Measurements from ENCODE around the gene SAPCD2.

Gene SAPCD2

DNA sequence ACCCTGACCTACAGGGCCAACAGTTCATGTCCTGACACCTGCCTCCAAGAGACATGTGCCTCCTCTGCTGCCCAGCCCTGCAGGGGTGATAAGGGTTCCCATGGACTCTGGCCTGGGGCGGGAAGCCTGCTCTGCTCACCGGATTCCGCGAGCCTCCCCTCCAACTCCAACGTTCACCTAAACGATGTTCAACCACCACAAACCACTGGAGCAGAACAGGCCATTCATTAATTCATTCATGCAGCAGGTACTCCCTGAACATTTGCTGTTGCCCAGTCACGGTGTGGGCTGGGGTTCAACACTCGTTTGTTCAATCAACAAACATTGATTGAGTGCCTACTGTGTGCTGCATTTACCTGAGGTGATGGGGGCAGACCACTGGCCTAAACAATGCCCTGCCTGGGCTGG, 3.6 kb upstream of the SAPCD2 start:
- Histone ChIP-seq H3K4me3 (no peak overlapping the region), H3K27ac (no peak overlapping the region)
- no peak for DNase-seq (ENCODE audit: low spot score)
- TF ChIP-seq, protein P1, sequence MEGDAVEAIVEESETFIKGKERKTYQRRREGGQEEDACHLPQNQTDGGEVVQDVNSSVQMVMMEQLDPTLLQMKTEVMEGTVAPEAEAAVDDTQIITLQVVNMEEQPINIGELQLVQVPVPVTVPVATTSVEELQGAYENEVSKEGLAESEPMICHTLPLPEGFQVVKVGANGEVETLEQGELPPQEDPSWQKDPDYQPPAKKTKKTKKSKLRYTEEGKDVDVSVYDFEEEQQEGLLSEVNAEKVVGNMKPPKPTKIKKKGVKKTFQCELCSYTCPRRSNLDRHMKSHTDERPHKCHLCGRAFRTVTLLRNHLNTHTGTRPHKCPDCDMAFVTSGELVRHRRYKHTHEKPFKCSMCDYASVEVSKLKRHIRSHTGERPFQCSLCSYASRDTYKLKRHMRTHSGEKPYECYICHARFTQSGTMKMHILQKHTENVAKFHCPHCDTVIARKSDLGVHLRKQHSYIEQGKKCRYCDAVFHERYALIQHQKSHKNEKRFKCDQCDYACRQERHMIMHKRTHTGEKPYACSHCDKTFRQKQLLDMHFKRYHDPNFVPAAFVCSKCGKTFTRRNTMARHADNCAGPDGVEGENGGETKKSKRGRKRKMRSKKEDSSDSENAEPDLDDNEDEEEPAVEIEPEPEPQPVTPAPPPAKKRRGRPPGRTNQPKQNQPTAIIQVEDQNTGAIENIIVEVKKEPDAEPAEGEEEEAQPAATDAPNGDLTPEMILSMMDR (IDR thresholded peaks at IDR 0.05) = no peak

DNA sequence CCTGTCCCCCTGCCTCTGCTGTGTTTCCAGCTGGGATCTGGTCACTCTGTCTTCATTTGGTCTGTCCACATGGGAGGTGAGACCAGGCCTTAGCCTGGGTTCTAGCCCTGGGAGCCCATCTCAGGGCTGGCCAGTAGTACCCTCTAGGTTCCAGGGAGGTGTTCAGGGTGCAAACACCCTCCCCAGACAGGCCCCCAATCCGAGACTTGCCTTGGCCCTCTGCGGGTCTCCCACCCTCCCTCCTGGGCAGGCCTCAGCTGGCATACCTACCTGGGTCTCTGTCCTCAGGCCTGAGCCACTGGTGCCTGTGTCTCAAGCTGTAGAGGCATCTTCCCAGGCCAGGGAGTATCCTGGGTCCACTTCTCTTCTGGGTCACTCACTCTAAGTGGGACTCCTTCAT, 925 bp upstream of the SAPCD2 start:
- TF ChIP-seq, protein P1 (IDR thresholded peaks at IDR 0.05) = no peak
- Histone ChIP-seq H3K4me3 (peak overlapping the region; percentile 70), H3K27ac (peak overlapping the region in 1 of 2 donors; percentile 75)
- DNase-seq (ENCODE audit: low spot score) = no peak

DNA sequence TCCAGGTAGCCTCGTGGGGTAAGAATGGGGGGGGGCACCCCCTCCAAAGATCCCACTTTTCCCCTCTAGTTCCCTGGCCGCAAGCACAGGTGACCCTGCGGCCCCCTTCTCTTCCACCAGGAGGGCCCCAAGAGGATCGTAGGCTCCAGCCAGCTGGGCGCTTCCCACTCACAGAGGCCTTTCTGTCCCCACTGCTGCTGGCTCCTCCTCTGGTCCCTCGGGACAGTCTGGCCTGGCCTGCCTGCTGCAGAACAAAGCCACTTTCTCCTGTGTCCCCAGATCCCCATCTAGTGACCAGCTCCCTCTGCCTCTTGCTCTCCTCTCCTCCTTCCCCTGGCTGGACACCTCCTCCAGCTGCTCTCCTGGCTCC, 534 bp upstream of the SAPCD2 start:
- H3K27ac ChIP-seq = peak overlapping the region in 1 of 2 donors; percentile 75
- no peak for DNase-seq (ENCODE audit: low spot score)
- H3K4me3 ChIP-seq = peak overlapping the region; percentile 70
- TF ChIP-seq, protein P1 (IDR thresholded peaks at IDR 0.05) = no peak

DNA sequence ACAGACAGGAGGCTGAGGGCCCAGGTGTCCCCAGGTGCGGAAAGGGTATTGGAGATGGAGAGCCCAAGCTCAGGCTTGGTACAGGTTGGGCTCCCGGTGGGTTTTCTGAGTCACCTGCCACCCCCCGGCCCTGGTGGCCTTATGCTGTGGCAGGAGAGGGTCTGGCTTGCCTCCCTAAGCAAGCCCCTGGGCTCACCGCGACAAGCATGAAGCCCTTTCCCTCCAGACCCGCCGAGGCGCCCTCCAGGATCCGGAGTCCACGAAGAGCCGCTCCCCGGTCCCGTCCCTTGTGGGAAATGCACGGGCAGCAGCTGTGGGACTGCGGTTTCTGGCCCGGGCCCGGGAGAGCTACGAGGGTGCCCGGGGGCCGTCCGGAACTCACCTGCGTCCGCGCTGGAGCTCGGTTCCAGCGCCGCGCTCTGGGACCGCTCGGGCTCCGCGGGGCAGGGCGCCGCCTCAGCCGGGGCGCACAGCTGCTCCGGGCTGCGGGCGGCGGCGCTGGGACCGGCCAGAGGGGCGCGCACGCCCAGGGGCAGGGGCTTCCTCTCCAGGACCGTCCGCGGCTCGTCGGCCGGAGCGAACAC, 757 bp downstream of the SAPCD2 start:
- TF ChIP-seq, protein P1 (IDR thresholded peaks at IDR 0.05) = no peak
- peak overlapping the region; percentile 70 for H3K4me3 ChIP-seq
- no peak for DNase-seq (ENCODE audit: low spot score)
- H3K27ac ChIP-seq = no peak overlapping the region

DNA sequence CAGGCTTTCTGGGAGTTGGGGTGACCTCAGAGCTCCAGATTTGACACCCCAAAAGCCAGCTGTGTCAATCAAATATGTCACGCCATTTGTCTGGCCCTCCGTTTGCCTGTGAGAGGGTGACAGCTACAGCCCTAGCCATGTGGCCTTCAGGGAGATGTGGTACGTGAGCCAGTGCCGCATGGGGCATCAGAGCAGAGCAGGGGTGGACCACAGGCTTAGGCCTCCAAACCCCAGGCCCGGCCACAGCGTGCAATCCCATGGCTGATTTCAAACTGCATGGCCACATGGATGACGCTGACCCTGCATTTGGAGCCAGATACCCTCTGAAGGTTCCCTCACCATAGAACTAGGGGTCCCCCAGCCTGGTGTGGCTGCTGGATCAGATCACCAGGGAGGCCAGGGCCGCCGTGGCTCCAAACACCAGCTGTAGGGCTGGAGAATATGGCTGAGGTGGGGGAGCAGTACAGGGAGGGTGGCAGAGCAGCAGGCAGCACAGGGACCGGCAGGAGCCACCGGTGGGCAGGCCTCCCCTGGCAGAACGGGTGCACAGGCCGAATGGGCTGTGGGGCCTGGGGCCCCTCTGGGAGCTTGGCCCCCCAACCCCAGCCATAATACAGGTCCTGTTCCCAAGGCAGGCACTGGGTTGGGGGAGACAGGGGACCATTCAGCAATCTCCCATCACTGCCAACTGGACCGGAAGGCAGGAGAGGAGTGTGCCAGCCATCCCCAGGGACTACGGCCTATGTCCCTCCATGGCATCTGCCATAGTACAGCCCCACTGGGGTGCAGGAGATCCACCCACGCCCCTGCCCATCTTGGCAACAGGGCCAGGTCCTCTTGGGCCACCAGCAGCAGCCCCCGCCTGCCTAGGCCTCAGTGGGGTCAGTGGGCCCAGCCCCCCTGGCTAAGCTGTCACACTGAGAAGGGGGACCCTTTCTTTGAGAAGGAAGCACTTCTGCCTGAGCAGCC, 1.5 kb downstream of the SAPCD2 start:
- TF ChIP-seq, protein P1 (IDR thresholded peaks at IDR 0.05) = no peak
- H3K27ac ChIP-seq = no peak overlapping the region
- no peak for DNase-seq (ENCODE audit: low spot score)
- no peak overlapping the region for H3K4me3 ChIP-seq

DNA sequence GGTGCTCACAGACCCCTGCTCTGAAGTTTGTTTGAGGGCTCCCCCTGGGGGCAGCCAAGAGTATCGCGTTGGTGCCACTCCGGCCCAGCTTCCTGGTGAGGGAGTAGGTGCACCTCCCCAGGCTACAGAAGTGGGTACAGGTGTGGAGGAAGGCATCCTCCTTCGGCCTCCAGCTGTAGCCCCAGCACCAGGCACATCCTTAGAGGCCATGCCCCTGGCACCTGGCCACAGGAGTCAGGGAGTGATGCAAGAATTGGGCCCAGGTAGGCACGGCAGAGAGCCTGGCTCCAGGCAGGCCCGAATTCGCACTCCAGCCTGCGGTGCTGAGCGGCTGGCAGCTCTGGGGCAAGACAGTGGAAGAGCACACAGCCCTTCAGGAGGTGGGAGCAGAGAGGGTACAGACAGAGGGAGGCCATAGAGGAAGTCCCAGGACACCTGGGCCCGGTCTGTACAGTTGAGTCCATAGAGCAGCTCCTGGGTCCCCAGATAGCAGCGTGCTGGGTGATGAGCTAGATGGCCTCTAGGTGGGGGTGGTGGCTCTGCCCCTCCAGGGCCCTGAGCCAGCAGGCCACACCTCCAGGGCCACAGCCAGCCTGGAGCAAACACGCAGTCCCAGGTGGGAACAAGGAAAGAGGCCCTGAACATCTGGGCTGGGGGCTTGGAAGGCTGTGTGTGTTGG, 2.4 kb downstream of the SAPCD2 start:
- Histone ChIP-seq H3K4me3 (no peak overlapping the region), H3K27ac (no peak overlapping the region)
- TF ChIP-seq, protein P1 (IDR thresholded peaks at IDR 0.05) = peak; percentile 75
- no peak for DNase-seq (ENCODE audit: low spot score)
